ENCODE results near the gene BACE1-AS.
"Not testable (repeated sequence)": the region's sequence is repeated elsewhere in the genome, so short reads cannot be mapped to it uniquely, and the experiment has no call there.

The BACE1-AS gene

GRCh38 chr11:117290809-117291396, at the start of gene BACE1-AS:
Gene BACE1-AS, plus strand, starts transcription at chr11:117291346.
- Mint-ChIP-seq H3K4me1 (ENCODE audit: low read depth) (no peaks in the 10 kb centered on the region), H3K36me3 (ENCODE audit: low read depth) (peaks cover 27% of the 10 kb centered on the region), H3K27me3 (no peaks in the 10 kb centered on the region), H3K9me3 (no peaks in the 10 kb centered on the region), H3K4me3 (no peak within 1 kb of the TSS), H3K27ac (no peak within 1 kb of the TSS)

GRCh38 chr11:117248341-117248740, 42.8 kb upstream of the BACE1-AS start:
- H3K9me3 Mint-ChIP-seq, result no peaks in the 10 kb centered on the region
- peaks cover 52% of the 10 kb centered on the region for H3K36me3 Mint-ChIP-seq (ENCODE audit: low read depth)
- no peak overlapping the region for H3K4me3 Mint-ChIP-seq
- no peaks in the 10 kb centered on the region for H3K4me1 Mint-ChIP-seq (ENCODE audit: low read depth)
- no peaks in the 10 kb centered on the region for H3K27me3 Mint-ChIP-seq
- H3K27ac Mint-ChIP-seq, result no peak overlapping the region

- H3K27me3 Mint-ChIP-seq, result no peaks in the 10 kb centered on the region
- no peak overlapping the region for H3K4me3 Mint-ChIP-seq
- peaks cover 56% of the 10 kb centered on the region for H3K36me3 Mint-ChIP-seq (ENCODE audit: low read depth)
- H3K4me1 Mint-ChIP-seq (ENCODE audit: low read depth), result no peaks in the 10 kb centered on the region
- no peak overlapping the region for H3K27ac Mint-ChIP-seq
- H3K9me3 Mint-ChIP-seq, result no peaks in the 10 kb centered on the region
These were observed 41.6 kb upstream of the BACE1-AS start for GRCh38 chr11:117249571-117249970.

GRCh38 chr11:117251506-117251905, 39.6 kb upstream of the BACE1-AS start:
- Mint-ChIP-seq H3K4me1 (ENCODE audit: low read depth) (peaks cover 8% of the 10 kb centered on the region), H3K27ac (no peak overlapping the region), H3K9me3 (no peaks in the 10 kb centered on the region), H3K4me3 (no peak overlapping the region), H3K27me3 (no peaks in the 10 kb centered on the region), H3K36me3 (ENCODE audit: low read depth) (peaks cover 51% of the 10 kb centered on the region)

- Mint-ChIP-seq H3K27me3 (no peaks in the 10 kb centered on the region), H3K36me3 (ENCODE audit: low read depth) (peaks cover 42% of the 10 kb centered on the region), H3K4me3 (no peak overlapping the region), H3K9me3 (no peaks in the 10 kb centered on the region), H3K27ac (no peak overlapping the region), H3K4me1 (ENCODE audit: low read depth) (peaks cover 9% of the 10 kb centered on the region)
These were observed 35.2 kb upstream of the BACE1-AS start for GRCh38 chr11:117255966-117256365.

- Mint-ChIP-seq H3K36me3 (ENCODE audit: low read depth) (peaks cover 42% of the 10 kb centered on the region), H3K9me3 (no peaks in the 10 kb centered on the region), H3K4me1 (ENCODE audit: low read depth) (peaks cover 9% of the 10 kb centered on the region), H3K4me3 (no peak overlapping the region), H3K27me3 (no peaks in the 10 kb centered on the region), H3K27ac (no peak overlapping the region)
These were observed 34.6 kb upstream of the BACE1-AS start for GRCh38 chr11:117256573-117256972.

- Mint-ChIP-seq H3K27ac (no peak overlapping the region), H3K27me3 (no peaks in the 10 kb centered on the region), H3K4me3 (no peak overlapping the region), H3K4me1 (ENCODE audit: low read depth) (peaks cover 9% of the 10 kb centered on the region), H3K36me3 (ENCODE audit: low read depth) (peaks cover 40% of the 10 kb centered on the region), H3K9me3 (no peaks in the 10 kb centered on the region)
These were observed 32.6 kb upstream of the BACE1-AS start for GRCh38 chr11:117258576-117258975.

- peaks cover 9% of the 10 kb centered on the region for H3K4me1 Mint-ChIP-seq (ENCODE audit: low read depth)
- peaks cover 36% of the 10 kb centered on the region for H3K36me3 Mint-ChIP-seq (ENCODE audit: low read depth)
- no peaks in the 10 kb centered on the region for H3K9me3 Mint-ChIP-seq
- no peak overlapping the region for H3K4me3 Mint-ChIP-seq
- H3K27ac Mint-ChIP-seq, result no peak overlapping the region
- no peaks in the 10 kb centered on the region for H3K27me3 Mint-ChIP-seq
These were observed 31.7 kb upstream of the BACE1-AS start for GRCh38 chr11:117259417-117259816.

GRCh38 chr11:117264624-117265323, 26.4 kb upstream of the BACE1-AS start:
- not testable (repeated sequence) for H3K27ac Mint-ChIP-seq; H3K4me3 Mint-ChIP-seq; H3K4me1 Mint-ChIP-seq (ENCODE audit: low read depth); H3K9me3 Mint-ChIP-seq; H3K27me3 Mint-ChIP-seq
- H3K36me3 Mint-ChIP-seq (ENCODE audit: low read depth), result peaks cover 39% of the 10 kb centered on the region

GRCh38 chr11:117265745-117266144, 25.4 kb upstream of the BACE1-AS start:
- H3K27me3 Mint-ChIP-seq, result no peaks in the 10 kb centered on the region
- H3K36me3 Mint-ChIP-seq (ENCODE audit: low read depth), result peaks cover 41% of the 10 kb centered on the region
- no peaks in the 10 kb centered on the region for H3K9me3 Mint-ChIP-seq
- H3K4me3 Mint-ChIP-seq, result no peak overlapping the region
- H3K27ac Mint-ChIP-seq, result no peak overlapping the region
- H3K4me1 Mint-ChIP-seq (ENCODE audit: low read depth), result no peaks in the 10 kb centered on the region

GRCh38 chr11:117269856-117270255, 21.3 kb upstream of the BACE1-AS start:
- no peaks in the 10 kb centered on the region for H3K4me1 Mint-ChIP-seq (ENCODE audit: low read depth)
- no peak overlapping the region for H3K4me3 Mint-ChIP-seq
- H3K36me3 Mint-ChIP-seq (ENCODE audit: low read depth), result peaks cover 49% of the 10 kb centered on the region
- no peaks in the 10 kb centered on the region for H3K27me3 Mint-ChIP-seq
- H3K9me3 Mint-ChIP-seq, result no peaks in the 10 kb centered on the region
- H3K27ac Mint-ChIP-seq, result no peak overlapping the region

- Mint-ChIP-seq H3K9me3 (no peaks in the 10 kb centered on the region), H3K4me1 (ENCODE audit: low read depth) (peaks cover 7% of the 10 kb centered on the region), H3K36me3 (ENCODE audit: low read depth) (peaks cover 54% of the 10 kb centered on the region), H3K4me3 (no peak overlapping the region), H3K27ac (no peak overlapping the region), H3K27me3 (no peaks in the 10 kb centered on the region)
These were observed 19.9 kb upstream of the BACE1-AS start for GRCh38 chr11:117271208-117271607.

GRCh38 chr11:117272175-117272574, 19.0 kb upstream of the BACE1-AS start:
- H3K9me3 Mint-ChIP-seq; H3K4me3 Mint-ChIP-seq; H3K4me1 Mint-ChIP-seq (ENCODE audit: low read depth); H3K27me3 Mint-ChIP-seq; H3K27ac Mint-ChIP-seq: not testable (repeated sequence)
- peaks cover 45% of the 10 kb centered on the region for H3K36me3 Mint-ChIP-seq (ENCODE audit: low read depth)

- Mint-ChIP-seq H3K4me3 (no peak overlapping the region), H3K27ac (no peak overlapping the region), H3K9me3 (no peaks in the 10 kb centered on the region), H3K4me1 (ENCODE audit: low read depth) (peaks cover 7% of the 10 kb centered on the region), H3K27me3 (no peaks in the 10 kb centered on the region), H3K36me3 (ENCODE audit: low read depth) (peaks cover 43% of the 10 kb centered on the region)
These were observed 17.4 kb upstream of the BACE1-AS start for GRCh38 chr11:117273550-117274289.

GRCh38 chr11:117278347-117278746, 12.8 kb upstream of the BACE1-AS start:
- Mint-ChIP-seq H3K27me3 (no peaks in the 10 kb centered on the region), H3K4me3 (no peak overlapping the region), H3K27ac (no peak overlapping the region), H3K4me1 (ENCODE audit: low read depth) (peaks cover 17% of the 10 kb centered on the region), H3K9me3 (no peaks in the 10 kb centered on the region), H3K36me3 (ENCODE audit: low read depth) (peaks cover 48% of the 10 kb centered on the region)

All from stimulated activated naive CD8-positive, alpha-beta T cell treated with anti-CD3 and anti-CD28 coated beads, Interleukin-15, Interleukin-2, amounts not matched to agents 100 ng/mL and 50 ng/mL, for 24 hours (primary cell).